ENCODE results near the gene OPN4. TPM values are rescaled to one million over a fixed set of nuclear protein-coding genes. Genes with fewer than 3 reads are reported as not detected.

The OPN4 gene
- total and polyA plus RNA-seq, 2 of the 13 experiments (the other 11 are each of a cell fraction or from before 2014, with no cell fraction given): not detected

DNA sequence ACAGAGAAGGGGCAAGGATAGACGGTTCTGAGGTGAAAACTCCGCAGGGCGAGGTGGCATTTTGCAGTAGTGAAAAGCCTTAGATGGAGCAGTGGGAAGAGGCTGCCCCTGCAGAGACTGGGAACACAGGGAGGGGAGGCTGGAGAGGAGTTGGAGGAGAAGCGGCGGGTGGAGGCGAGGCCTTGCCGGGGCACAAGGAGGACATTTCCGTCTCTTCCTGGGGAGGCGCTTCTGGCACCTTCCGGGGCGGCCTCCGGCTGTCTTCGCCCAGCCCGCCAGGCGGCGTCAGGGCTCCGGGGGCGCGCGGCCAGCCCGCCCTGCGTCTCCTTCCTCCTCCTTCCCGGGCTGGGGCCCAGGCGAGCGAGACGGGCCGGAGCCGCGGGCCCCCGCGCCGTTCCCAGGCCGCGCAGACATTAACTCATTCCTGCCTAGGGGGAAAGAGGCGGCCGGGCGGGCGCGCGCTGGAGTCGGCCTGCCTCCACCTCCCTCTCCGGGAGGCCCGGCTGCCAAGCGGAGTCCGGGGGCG is 56.7 kb downstream of the OPN4 start (continued):
- TF ChIP-seq STAT5B (CRISPR knock-in tag; IDR thresholded peaks at IDR 0.05) (no peak), HNRNPK (IDR thresholded peaks at IDR 0.05; ENCODE audit: low read depth, low read length, poor library complexity, severe bottlenecking) (peak; percentile 71), HIVEP1 (CRISPR knock-in tag; IDR thresholded peaks at IDR 0.05) (no peak; the same call in 1 of the 2 replicates), HNRNPL (IDR thresholded peaks at IDR 0.05; ENCODE audit: low read depth, low read length) (no peak), ZSCAN12 (CRISPR knock-in tag; IDR thresholded peaks at IDR 0.05) (no peak), SNAI1 (CRISPR knock-in tag; IDR thresholded peaks at IDR 0.05; ENCODE audit: borderline replicate concordance) (no peak), ZNF737 (CRISPR knock-in tag; IDR thresholded peaks at IDR 0.05; ENCODE audit: borderline replicate concordance) (no peak), FOXA1 (IDR thresholded peaks at IDR 0.05) (no peak), FOXA1 (CRISPR knock-in tag; IDR thresholded peaks at IDR 0.05) (no peak), ZNF781 (CRISPR knock-in tag; IDR thresholded peaks at IDR 0.05; ENCODE audit: borderline replicate concordance, not compliant biosample characterization) (no peak), ZBTB3 (CRISPR knock-in tag; IDR thresholded peaks at IDR 0.05; ENCODE audit: borderline replicate concordance, low read depth) (no peak), FOXM1 (CRISPR knock-in tag; IDR thresholded peaks at IDR 0.05) (no peak), MLLT10 (CRISPR knock-in tag; IDR thresholded peaks at IDR 0.05) (no peak), ZNF672 (CRISPR knock-in tag; IDR thresholded peaks at IDR 0.05) (no peak), ZNF780A (CRISPR knock-in tag; IDR thresholded peaks at IDR 0.05) (no peak), RXRB (CRISPR knock-in tag; IDR thresholded peaks at IDR 0.05; ENCODE audit: borderline replicate concordance) (peak; percentile 24; the same call in 1 of the 2 replicates), MZF1 (CRISPR knock-in tag; IDR thresholded peaks at IDR 0.05; ENCODE audit: borderline replicate concordance) (no peak), REPIN1 (CRISPR knock-in tag; IDR thresholded peaks at IDR 0.05; ENCODE audit: borderline replicate concordance, low read depth) (no peak), ZNF660 (CRISPR knock-in tag; IDR thresholded peaks at IDR 0.05; ENCODE audit: borderline replicate concordance, low read depth) (no peak), NAIF1 (CRISPR knock-in tag; IDR thresholded peaks at IDR 0.05; ENCODE audit: borderline replicate concordance) (no peak), YEATS2 (CRISPR knock-in tag; IDR thresholded peaks at IDR 0.05; ENCODE audit: borderline replicate concordance) (peak; percentile 72)
- TF ChIP-seq, protein P1, sequence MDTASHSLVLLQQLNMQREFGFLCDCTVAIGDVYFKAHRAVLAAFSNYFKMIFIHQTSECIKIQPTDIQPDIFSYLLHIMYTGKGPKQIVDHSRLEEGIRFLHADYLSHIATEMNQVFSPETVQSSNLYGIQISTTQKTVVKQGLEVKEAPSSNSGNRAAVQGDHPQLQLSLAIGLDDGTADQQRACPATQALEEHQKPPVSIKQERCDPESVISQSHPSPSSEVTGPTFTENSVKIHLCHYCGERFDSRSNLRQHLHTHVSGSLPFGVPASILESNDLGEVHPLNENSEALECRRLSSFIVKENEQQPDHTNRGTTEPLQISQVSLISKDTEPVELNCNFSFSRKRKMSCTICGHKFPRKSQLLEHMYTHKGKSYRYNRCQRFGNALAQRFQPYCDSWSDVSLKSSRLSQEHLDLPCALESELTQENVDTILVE (CRISPR knock-in tag; IDR thresholded peaks at IDR 0.05): 0 out of 2 replicates have a peak, but pooled peaks have one; percentile 40
- TF ChIP-seq, protein P2, sequence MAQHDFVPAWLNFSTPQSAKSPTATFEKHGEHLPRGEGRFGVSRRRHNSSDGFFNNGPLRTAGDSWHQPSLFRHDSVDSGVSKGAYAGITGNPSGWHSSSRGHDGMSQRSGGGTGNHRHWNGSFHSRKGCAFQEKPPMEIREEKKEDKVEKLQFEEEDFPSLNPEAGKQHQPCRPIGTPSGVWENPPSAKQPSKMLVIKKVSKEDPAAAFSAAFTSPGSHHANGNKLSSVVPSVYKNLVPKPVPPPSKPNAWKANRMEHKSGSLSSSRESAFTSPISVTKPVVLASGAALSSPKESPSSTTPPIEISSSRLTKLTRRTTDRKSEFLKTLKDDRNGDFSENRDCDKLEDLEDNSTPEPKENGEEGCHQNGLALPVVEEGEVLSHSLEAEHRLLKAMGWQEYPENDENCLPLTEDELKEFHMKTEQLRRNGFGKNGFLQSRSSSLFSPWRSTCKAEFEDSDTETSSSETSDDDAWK (CRISPR knock-in tag; IDR thresholded peaks at IDR 0.05): no peak
- TF ChIP-seq, protein P3, sequence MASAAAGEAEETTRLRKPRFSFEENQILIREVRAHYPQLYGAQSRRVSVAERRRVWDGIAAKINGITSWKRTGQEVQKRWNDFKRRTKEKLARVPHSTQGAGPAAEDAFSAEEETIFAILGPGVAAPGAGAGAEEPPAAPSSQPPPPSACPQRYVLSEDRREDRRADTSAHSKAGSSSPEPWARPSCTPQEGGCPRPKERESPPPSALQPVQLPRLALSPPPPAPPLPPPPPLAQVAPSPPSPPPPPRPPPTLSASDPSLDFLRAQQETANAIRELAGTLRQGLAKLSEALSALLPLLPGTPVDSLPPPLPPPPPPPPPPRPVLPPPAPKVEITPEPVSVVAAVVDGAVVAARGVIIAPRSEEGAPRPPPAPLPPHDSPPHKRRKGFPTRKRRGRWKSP (CRISPR knock-in tag; IDR thresholded peaks at IDR 0.05): peak; percentile 60; the same call in 1 of the 2 replicates
- TF ChIP-seq, protein P4, sequence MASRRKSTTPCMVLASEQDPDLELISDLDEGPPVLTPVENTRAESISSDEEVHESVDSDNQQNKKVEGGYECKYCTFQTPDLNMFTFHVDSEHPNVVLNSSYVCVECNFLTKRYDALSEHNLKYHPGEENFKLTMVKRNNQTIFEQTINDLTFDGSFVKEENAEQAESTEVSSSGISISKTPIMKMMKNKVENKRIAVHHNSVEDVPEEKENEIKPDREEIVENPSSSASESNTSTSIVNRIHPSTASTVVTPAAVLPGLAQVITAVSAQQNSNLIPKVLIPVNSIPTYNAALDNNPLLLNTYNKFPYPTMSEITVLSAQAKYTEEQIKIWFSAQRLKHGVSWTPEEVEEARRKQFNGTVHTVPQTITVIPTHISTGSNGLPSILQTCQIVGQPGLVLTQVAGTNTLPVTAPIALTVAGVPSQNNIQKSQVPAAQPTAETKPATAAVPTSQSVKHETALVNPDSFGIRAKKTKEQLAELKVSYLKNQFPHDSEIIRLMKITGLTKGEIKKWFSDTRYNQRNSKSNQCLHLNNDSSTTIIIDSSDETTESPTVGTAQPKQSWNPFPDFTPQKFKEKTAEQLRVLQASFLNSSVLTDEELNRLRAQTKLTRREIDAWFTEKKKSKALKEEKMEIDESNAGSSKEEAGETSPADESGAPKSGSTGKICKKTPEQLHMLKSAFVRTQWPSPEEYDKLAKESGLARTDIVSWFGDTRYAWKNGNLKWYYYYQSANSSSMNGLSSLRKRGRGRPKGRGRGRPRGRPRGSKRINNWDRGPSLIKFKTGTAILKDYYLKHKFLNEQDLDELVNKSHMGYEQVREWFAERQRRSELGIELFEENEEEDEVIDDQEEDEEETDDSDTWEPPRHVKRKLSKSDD (CRISPR knock-in tag; IDR thresholded peaks at IDR 0.05; ENCODE audit: low read depth): peak; percentile 46; the same call in 1 of the 2 replicates
